Suprapubic skin (tissue), 4 donors: ENCODE measurements around the gene CBX4.

Experiments used
- CTCF ChIP-seq, 2 donors: fragments of 200-600 bp in 1 of 2; fragments of 450-650 bp in 1 of 2; sonication (generic) in 1 of 2; IDR thresholded peaks; one replicate each; pipeline ENCODE4 v1.5.1; 2016 to 2019; ENCODE audit warnings: antibody characterized with exemption in 2 of 2, mild to moderate bottlenecking in 1 of 2, moderate library complexity in 1 of 2
- EP300 ChIP-seq: sonication (generic); formaldehyde crosslinking; IDR thresholded peaks from one replicate; pipeline ENCODE4 v1.6.1; 2017; ENCODE audit warnings: antibody characterized with exemption
- POLR2A ChIP-seq, 2 donors: fragments of 450-650 bp; IDR thresholded peaks; one replicate each; pipeline ENCODE4 v1.6.1; 2017; ENCODE audit warnings: antibody characterized with exemption in 2 of 2, mild to moderate bottlenecking in 2 of 2, moderate library complexity in 2 of 2
- POLR2AphosphoS5 ChIP-seq, 3 donors: sonication (generic); formaldehyde crosslinking; IDR thresholded peaks; one replicate each; pipeline ENCODE4 v1.6.1; 2017; ENCODE audit warnings: antibody characterized with exemption in 3 of 3

- TF ChIP-seq CTCF (IDR thresholded peaks at IDR 0.05) = no peak
- TF ChIP-seq POLR2AphosphoS5 (IDR thresholded peaks at IDR 0.05) = no peak
- no peak for TF ChIP-seq EP300
- no peak for TF ChIP-seq POLR2A (IDR thresholded peaks at IDR 0.05)
These were observed 23.7 kb upstream of the CBX4 start for GRCh38 chr17:79862771-79863440.
